GM18951 (cell line): ENCODE results near the gene HOXD10.

Source experiments
- POLR2A ChIP-seq: IDR thresholded peaks from 4 replicates; pipeline ENCODE4 v1.6.1; 2011; ENCODE audit warnings: mild to moderate bottlenecking; ENCODE audit not compliant: insufficient read length, insufficient read depth; ENCODE audit errors: extremely low read depth
- in situ Hi-C: fragments of 300-500 bp; cut with MboI; formaldehyde crosslinking; loops from one replicate; pipeline ENCODE4 v1.12.0; 2022; ENCODE audit warnings: low sequenced_read_pairs, mixed read lengths, inconsistent platforms; ENCODE audit not compliant: unreplicated experiment

HOXD10 gene

GRCh38 chr2:176115883-176116813 lies at the start of gene HOXD10:
Gene HOXD10 (plus strand): TSS chr2:176116778. CDS start chr2:176116834, 56 bp downstream.
- no peak for TF ChIP-seq POLR2A
- in situ Hi-C loops: no loop called here

DNA sequence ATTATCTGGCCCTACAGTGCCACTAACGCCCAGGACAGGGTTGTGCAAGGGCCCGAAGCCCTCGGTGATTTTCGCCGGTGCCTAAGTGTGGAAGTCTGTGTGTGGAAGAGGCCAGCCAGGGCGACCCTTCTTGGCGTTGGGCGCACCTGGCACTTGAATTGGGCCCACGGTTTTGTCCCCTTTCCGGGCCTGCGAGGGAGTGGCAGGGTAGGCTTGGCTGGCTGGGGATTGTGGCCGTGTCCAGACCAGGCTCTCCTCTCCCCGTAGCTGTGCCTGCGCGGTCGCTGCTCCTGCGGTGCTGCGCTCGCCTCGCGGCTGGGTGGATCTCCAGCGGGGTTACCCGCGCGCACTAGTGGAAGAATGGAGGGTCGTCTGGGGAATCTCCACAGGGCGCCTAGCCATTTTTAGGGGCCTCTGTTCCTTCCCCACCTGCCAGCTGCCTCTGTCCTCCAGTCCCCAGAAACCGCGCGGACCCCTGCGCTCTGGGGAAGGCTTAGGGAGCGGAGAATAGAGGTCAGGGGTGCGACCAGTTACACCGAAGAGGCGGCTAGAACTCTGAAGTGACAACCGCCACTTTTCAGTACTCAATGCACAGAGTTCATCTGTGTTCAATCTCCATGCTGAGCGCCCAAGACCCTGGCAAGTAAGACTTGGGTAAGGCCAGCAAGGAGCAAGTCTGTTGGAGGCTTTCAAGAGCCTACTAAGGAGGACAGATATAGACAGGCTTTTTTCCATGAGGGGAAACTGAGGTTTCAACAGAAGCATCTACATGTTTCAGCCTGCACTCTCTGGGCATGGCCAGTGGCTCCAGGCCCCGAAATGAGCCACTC lies 48.8 kb upstream of the HOXD10 start:
- in situ Hi-C loops: no loop called here
- TF ChIP-seq POLR2A: no peak

GRCh38 chr2:176068419-176068832 lies 48.2 kb upstream of the HOXD10 start:
- in situ Hi-C loops: no loop called here
- TF ChIP-seq POLR2A: no peak

- in situ Hi-C loops: loop anchor here (10.0 kb wide), 1 partner anchor 387 kb away; no protein-coding TSS in a partner anchor
- no peak for TF ChIP-seq POLR2A
These were observed 45.0 kb upstream of the HOXD10 start for GRCh38 chr2:176071330-176072291.

GRCh38 chr2:176072292-176072669 lies 44.3 kb upstream of the HOXD10 start:
- in situ Hi-C loops: loop anchor here (10.0 kb wide), 1 partner anchor 387 kb away; no protein-coding TSS in a partner anchor
- no peak for TF ChIP-seq POLR2A

DNA sequence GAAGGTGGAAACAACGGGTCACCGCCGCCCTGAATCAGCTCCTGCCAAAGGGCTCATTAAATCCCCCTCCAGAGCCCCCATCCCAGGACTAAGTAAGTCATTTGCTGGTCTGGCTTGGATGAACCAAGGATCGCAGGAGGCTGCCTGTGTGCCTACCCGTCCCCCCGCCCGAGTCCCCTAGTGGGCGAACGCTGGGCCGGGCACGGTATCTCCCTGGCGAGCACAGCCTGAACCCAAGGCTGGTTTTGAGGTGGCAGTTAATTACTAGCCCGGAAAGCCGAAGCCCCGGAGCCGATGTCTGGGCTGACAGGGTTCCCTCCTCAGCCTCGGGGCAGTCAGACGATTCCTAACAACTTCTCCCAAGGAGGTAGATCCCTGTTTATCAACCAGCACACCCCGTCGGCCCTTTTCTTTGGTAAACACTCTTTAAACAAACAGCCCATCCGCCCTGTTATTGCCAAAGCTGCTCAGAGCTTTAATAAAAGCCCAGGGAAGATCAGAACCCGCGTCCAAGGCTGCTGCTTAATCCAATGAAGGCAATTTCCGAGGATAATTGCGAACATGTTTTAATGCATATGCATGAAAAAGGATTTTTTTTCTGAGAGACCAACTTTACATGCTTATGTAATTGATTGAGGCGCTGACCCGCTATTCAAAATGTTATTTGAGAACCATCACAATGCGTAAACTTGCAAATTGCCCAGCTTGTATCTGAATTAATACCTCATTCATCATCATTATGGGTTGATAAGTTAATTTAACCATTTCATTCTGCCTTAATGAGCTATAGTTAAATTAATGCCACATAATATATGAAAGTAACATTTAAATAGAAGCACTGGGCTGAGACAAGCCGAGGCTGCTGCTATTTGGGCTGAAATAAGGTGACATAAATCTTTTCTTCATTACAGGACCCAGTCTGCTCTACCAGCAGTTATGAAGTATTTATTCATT lies 43.4 kb upstream of the HOXD10 start:
- in situ Hi-C loops: loop anchor here (10.0 kb wide), 1 partner anchor 388 kb away; no protein-coding TSS in a partner anchor
- no peak for TF ChIP-seq POLR2A

GRCh38 chr2:176074919-176075425 lies 41.6 kb upstream of the HOXD10 start:
- in situ Hi-C loops: loop anchor here (10.0 kb wide), 1 partner anchor 390 kb away; no protein-coding TSS in a partner anchor
- TF ChIP-seq POLR2A: no peak

GRCh38 chr2:176075481-176075880 lies 41.1 kb upstream of the HOXD10 start:
- in situ Hi-C loops: loop anchor here (10.0 kb wide), 1 partner anchor 391 kb away; no protein-coding TSS in a partner anchor
- no peak for TF ChIP-seq POLR2A

DNA sequence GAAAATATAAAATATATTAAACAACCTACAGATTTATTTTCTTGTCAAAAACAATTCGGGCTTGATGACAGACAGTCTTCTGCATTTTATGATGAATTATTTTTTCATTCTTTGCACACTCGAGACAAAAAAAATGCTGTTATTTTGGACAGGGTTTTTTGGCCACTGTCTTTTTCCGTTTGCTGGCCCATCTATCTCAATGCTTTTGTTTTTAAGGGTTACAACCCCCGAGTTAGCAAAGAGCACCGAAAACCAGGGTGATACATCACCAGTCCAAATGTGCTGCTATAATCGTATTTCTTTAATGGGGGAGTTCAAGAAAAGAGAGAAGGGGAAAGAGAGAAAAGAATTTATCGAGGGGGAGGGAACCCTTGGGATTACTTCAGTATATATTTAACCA lies 40.5 kb upstream of the HOXD10 start:
- no peak for TF ChIP-seq POLR2A
- in situ Hi-C loops: loop anchor here (10.0 kb wide), 1 partner anchor 391 kb away; no protein-coding TSS in a partner anchor

GRCh38 chr2:176076796-176077195 lies 39.8 kb upstream of the HOXD10 start:
- no peak for TF ChIP-seq POLR2A
- in situ Hi-C loops: loop anchor here (10.0 kb wide), 1 partner anchor 392 kb away; no protein-coding TSS in a partner anchor

DNA sequence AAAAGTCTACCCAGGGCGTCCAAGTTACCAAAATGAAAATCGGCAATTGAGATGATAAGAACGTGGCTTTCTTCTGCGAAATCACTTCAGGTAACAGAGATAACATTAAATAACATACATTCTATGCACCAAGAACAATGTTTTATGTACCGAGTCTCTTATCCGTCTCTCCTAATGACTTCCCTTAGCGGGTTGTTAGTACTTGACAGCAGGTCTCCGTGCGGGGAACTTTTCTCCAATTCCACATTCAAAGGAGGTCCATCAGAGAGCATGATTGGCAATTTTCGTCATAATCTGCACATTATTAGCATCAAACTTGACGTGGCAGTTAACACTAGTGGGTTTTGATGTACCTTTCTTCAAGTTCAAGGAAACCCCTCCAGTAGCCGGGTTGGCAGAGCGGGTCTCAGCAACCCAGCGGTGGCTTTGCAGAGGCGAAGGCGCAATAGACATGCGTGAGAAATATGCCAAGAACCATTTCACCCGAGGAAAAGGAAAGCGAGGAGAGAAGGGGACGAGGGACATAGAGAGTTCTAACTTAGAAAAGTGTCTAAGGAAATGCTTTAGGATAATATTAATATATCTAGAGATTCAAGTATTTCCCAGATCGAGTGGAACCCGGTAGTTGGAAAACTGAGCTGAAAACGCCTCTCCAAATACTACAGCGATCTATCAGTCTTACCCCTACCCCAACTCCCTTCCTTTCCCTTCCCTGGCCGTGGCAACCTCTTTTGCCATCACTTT lies 37.9 kb upstream of the HOXD10 start:
- in situ Hi-C loops: loop anchor here (10.0 kb wide), 1 partner anchor 394 kb away; no protein-coding TSS in a partner anchor

More for the DNA sequence above, 37.9 kb upstream of the HOXD10 start:
- TF ChIP-seq POLR2A: no peak
